NB4 (cell line): ENCODE measurements around the gene ZMYND12.

Source experiments
- DNase-seq: peaks from one replicate; pipeline ENCODE4 v3.0.0; 2010; ENCODE audit warnings: low read depth
- H3K4me3 ChIP-seq: one replicate; pipeline ENCODE4 v1.5.1; 2011; ENCODE audit warnings: mild to moderate bottlenecking, low read depth, low read length, moderate library complexity
- MAX ChIP-seq: IDR thresholded peaks from 2 replicates; pipeline ENCODE4 v1.6.1; 2011; ENCODE audit warnings: low read depth, low read length
- MYC ChIP-seq: IDR thresholded peaks from 2 replicates; pipeline ENCODE4 v1.6.1; 2011; ENCODE audit warnings: low read depth, low read length
- POLR2A ChIP-seq: IDR thresholded peaks from 2 replicates; pipeline ENCODE4 v1.6.1; 2011; ENCODE audit warnings: mild to moderate bottlenecking; ENCODE audit not compliant: insufficient read length; ENCODE audit errors: extremely low read depth
- TF ChIP-seq, protein P1 (sequence below): IDR thresholded peaks from one replicate; pipeline ENCODE4 v1.5.1; 2012; ENCODE audit warnings: low read depth, low read length

ZMYND12 gene

GRCh38 chr1:42427240-42427639 is 28.6 kb downstream of the ZMYND12 start:
- no peak for DNase-seq
- TF ChIP-seq MYC (no peak), POLR2A (no peak), MAX (no peak)
- TF ChIP-seq, protein P1, sequence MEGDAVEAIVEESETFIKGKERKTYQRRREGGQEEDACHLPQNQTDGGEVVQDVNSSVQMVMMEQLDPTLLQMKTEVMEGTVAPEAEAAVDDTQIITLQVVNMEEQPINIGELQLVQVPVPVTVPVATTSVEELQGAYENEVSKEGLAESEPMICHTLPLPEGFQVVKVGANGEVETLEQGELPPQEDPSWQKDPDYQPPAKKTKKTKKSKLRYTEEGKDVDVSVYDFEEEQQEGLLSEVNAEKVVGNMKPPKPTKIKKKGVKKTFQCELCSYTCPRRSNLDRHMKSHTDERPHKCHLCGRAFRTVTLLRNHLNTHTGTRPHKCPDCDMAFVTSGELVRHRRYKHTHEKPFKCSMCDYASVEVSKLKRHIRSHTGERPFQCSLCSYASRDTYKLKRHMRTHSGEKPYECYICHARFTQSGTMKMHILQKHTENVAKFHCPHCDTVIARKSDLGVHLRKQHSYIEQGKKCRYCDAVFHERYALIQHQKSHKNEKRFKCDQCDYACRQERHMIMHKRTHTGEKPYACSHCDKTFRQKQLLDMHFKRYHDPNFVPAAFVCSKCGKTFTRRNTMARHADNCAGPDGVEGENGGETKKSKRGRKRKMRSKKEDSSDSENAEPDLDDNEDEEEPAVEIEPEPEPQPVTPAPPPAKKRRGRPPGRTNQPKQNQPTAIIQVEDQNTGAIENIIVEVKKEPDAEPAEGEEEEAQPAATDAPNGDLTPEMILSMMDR = no peak
- no peak overlapping the region for H3K4me3 ChIP-seq

DNA sequence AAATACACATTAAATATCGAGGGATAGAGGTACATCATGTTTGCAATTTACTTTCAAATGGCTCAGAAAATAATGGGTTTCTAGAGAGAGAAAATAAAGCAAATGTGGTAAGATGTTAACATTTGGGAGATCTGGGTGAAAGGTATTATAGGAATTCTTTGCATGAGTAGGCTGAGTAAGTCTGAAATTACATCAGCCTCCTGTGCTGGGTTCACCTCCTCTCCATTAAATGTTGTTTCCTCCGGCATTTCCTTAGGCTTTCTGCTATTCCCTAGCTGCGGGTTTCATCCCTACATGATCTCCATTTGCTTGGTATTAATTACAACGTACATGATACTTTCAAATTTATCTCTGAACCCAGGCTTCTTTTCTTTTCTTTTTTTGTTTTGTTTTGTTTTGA is 31.6 kb downstream of the ZMYND12 start:
- no peak for DNase-seq
- no peak overlapping the region for H3K4me3 ChIP-seq
- no peak for TF ChIP-seq MYC
- no peak for TF ChIP-seq MAX

GRCh38 chr1:42423681-42424080 is 32.1 kb downstream of the ZMYND12 start:
- DNase-seq = no peak
- TF ChIP-seq MYC = no peak
- no peak overlapping the region for H3K4me3 ChIP-seq

DNA sequence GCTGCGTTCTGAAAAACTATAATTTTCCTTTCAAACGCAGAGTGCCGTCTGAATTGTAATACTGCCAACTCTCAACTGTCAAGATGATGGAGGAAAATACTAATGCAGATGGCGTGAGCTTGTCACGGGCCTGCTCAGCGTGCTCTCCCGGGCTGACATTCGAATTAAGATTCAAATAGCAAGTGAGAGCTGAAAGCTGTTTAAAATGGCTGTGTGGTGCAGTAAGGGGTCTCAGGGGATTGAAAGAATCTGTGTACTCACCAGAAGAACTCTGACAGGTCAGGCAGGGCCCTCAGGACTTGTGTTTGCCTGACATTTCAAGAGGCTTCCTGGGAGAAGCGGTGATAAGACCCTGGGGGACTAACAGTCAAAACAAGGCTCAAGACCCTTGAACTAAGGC is 33.1 kb downstream of the ZMYND12 start:
- no peak overlapping the region for H3K4me3 ChIP-seq
- no peak for DNase-seq
- TF ChIP-seq MYC = no peak

- no peak for DNase-seq
- no peak overlapping the region for H3K4me3 ChIP-seq
- TF ChIP-seq MAX (no peak), MYC (no peak), POLR2A (no peak)
- TF ChIP-seq, protein P1 = no peak
Measured at GRCh38 chr1:42420911-42421585, 34.8 kb downstream of the ZMYND12 start.

DNA sequence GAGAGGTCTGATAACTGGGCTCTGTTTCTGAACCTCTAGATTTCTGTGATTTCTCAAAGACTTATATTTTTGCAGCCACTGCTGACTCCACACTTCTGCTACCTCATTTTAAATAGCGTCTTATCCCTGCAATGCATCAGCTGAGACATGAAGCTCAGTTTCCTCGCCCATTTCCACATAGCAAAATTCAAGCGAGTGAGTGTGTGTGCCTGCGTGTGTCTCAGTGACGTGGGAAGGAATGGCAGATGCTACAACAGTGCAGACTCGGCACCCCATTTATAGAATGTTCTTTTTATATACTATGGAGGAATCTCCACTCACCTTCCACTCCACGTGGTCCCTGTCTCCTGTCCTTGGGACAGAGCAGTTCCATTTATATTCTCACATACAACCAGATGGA is 35.7 kb downstream of the ZMYND12 start:
- no peak for TF ChIP-seq MAX
- TF ChIP-seq MYC = no peak
- TF ChIP-seq POLR2A = no peak
- TF ChIP-seq, protein P1 = no peak
- no peak overlapping the region for H3K4me3 ChIP-seq
- no peak for DNase-seq

DNA sequence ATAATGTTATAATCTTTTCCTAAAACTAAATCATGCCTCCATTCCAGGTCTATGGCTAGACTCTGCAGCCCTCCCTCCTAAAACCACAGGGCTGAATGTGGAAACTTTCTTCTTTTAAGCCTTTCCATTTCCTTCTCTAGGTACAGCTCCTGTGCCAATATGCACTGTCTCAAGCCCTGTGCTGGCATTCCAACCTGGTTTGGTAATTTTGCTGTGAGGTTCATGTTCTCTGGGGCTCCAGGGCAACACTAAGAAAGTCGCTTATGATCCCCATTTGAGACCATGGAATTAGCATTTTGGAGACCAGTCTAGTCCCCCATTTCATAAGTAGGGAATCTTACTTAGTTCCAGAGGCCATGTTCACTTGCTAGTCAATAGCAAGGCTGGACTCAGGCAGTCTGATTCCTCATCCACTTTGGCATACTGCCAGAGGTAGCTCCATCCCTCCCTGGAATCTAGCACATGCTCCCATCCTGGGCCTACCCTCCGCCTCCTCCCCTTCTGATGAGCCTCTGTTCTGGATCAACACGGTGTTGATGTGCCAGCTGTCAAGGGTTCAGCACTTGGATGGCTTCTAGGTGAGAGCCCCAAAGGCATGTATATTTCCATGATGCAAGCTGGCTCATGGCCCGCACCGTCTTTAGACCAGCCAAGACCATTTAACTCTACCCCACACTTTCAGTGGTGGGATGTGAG is 36.5 kb downstream of the ZMYND12 start:
- TF ChIP-seq MYC = no peak
- no peak for TF ChIP-seq MAX
- no peak for TF ChIP-seq POLR2A
- TF ChIP-seq, protein P1 = no peak
- no peak overlapping the region for H3K4me3 ChIP-seq
- no peak for DNase-seq
